GM19395 (cell line): Measurements from ENCODE around the gene CPNE8.

Experiments
- ATAC-seq: cut with Tn5 transposase; IDR thresholded peaks from one replicate; pipeline ENCODE4 v1.9.1; 2021; ENCODE audit warnings: mild to moderate bottlenecking, moderate library complexity; ENCODE audit not compliant: unreplicated experiment

The CPNE8 gene

DNA sequence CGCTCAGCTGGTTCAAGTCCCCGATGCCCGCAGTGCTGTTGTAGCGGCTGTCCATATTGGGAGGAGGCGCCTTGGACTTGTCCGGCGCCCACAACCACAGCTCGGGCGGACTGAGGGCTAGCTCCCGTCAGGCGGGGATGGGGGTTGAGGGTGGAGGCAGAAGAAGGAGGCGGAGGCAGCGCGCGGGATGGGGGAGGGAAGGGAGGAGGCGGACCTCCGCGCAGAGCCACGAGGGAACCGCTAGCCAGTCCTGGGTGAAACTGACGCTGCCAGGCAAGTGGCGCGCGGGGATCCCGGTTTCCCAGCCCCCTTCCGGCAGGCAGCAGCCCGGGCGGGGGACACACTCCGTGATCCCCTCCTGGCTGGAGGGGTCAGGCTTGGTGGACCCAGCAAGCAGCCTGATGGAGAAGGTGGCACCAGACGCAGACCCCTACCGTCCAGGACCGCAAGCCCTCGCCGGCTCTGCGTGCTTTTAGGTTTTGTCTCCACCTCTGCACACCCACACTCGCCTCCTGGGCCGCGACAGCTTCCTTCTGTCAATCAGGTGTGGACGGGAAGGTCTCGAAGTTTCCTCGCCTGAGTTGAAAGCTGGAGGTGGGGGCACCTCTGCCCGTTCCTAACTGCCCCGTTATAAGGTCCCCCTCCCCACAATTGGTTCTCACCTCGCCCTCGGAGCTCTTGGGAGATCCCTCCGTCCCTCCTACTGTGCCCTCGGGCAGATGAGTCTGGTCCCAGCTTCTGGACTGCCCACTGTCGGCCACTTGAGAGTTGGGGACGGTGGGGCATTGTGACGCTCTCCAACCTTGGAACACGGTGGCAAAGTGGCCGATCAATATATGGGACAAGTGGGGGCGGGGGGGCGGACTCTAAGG is at the start of gene CPNE8:
Gene CPNE8 (minus strand): TSS at position 112 of the 872 bp plus-strand sequence. CDS start 57 bp downstream, at position 55.
- peak; percentile 61 for ATAC-seq

GRCh38 chr12:38954238-38954873 is 49.0 kb upstream of the CPNE8 start:
- no peak for ATAC-seq

DNA sequence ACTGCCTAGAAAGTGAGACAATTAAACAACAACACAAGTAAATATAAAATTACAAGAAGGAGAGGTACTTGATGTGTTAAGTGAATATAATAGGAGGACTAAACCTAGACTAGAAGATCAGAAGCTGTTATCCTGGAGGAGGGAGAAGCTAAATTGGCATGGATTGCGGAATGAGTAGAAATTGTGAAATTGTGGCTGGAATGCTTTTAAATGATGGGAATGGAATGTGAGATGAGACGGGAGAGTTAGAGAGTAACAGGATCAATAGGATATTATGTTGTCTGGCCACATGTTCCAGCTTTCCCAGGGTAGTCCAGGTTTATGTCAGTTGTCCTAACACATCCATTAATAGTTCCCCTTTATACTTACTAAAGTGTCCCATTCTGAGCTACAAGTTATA is 44.0 kb upstream of the CPNE8 start:
- no peak for ATAC-seq

- no peak for ATAC-seq
These were observed 29.3 kb upstream of the CPNE8 start for GRCh38 chr12:38934686-38935085.

DNA sequence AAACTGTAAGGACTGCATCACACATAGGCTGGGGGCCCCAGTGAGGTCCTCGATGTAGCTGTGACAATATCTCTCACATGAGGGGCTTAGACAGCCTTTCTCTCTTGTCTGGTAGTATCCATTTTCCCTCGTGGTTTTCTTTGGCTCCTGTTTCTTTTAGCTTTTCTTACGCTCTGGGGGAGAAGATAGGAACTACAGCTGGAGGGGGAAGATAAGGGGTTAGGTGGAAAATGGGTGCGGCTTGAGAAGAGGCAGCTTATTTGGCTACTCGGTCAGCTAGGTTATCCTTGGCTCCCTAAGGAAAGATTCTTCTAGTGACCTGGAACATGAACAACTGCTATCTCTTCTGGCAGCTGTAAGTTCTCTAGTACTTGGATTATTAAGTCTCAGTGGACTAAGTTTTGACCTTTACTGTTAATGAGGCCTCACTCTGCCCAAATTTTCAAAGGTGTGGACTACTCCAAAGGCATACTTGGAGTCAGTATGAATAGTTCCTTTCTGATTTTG is 28.7 kb upstream of the CPNE8 start:
- ATAC-seq: no peak

GRCh38 chr12:38932320-38932719 is 26.9 kb upstream of the CPNE8 start:
- no peak for ATAC-seq

- ATAC-seq: no peak
These were observed 26.1 kb upstream of the CPNE8 start for GRCh38 chr12:38931461-38931860.

GRCh38 chr12:38930990-38931389 is 25.6 kb upstream of the CPNE8 start:
- ATAC-seq: no peak

DNA sequence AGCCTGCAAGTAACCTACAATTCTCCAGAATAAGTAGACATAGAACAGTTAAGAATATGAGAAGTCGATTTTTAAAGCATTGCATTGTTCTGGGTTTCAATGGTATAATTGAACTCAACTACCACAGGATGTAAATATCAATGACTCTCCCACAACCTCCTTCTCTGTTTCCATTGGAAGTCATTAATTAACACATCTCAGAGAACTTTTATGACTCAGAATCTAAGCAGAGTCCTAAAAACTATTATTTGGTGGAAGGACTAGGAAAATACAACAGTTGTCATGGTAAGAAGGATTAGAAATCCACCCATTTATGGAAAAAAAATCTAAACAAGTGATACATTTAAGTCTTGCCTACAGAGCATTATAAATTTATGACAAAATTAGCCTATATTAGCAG is 21.1 kb upstream of the CPNE8 start:
- no peak for ATAC-seq

GRCh38 chr12:38921025-38921677 is 15.8 kb upstream of the CPNE8 start:
- peak; percentile 96 for ATAC-seq

DNA sequence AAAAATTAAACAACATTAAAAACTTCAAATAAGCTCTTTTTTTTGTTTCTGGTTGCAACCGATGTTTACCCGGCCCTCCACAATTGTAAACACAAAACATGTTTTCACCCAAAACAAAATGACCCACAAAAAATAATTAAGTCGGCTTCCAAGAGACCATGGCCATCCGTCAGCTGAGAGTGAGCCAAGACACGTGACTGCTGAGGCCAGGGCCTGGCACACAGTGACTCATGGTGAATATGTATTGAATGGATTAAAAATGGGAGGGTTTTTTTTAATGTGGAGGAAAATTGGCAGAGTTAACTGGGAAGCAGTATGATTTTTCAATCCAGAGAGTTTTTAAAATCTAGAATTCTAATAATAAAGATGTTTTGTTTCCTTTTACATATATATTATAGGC is 13.8 kb upstream of the CPNE8 start:
- no peak for ATAC-seq

- no peak for ATAC-seq
These were observed 10.2 kb upstream of the CPNE8 start for GRCh38 chr12:38915429-38916182.

- no peak for ATAC-seq
These were observed 6.7 kb upstream of the CPNE8 start for GRCh38 chr12:38912116-38912515.

DNA sequence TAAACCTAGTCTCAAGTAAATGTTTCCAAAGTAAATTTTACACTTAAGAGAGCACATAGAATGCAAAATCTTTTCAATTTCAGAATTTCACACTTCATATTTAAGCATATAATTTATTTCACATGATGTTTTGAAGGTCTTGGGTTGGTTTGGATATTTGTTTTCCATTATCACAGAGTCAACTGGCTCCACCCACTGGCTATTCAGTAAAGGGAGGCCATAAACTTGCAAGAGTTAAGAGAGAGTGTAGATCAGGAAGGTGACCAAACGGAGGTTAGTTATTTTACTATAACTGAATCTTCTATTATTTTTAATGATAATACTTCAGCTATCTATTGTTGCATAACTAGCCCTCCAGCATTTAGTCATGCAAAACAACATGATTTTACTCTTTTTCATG is 6.2 kb upstream of the CPNE8 start:
- ATAC-seq: no peak

DNA sequence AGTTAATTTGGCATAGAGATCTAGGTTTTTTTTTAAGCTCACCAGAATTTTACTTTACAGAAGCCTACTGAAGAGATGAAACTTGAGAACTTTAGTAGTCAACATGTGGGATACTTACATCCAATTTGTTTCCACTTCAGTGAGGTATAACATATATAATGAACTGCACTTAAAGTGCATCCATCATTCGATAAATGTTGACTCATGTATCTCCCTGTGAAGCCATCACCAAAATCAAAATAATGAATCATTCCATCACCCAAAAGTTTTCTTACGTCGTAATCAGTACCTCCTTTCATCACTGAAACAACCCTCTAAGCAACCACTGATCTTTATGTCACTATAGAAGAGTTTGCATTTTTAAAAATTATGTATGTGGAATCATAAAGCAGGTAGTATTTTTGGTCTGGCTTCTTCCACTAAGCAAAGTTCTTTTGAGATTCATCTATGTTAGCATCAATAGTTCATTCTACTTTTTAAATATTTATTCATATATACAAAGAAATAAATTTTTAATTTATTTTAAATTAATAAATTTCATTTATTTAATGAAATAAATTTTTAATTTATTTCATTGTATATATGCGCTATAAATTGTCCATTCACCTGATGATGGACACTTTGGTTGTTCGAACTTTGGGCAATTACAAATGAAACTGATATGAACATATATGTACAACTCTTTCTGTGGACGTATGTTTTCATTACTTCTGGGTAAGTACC is 2.0 kb upstream of the CPNE8 start:
- ATAC-seq: no peak

DNA sequence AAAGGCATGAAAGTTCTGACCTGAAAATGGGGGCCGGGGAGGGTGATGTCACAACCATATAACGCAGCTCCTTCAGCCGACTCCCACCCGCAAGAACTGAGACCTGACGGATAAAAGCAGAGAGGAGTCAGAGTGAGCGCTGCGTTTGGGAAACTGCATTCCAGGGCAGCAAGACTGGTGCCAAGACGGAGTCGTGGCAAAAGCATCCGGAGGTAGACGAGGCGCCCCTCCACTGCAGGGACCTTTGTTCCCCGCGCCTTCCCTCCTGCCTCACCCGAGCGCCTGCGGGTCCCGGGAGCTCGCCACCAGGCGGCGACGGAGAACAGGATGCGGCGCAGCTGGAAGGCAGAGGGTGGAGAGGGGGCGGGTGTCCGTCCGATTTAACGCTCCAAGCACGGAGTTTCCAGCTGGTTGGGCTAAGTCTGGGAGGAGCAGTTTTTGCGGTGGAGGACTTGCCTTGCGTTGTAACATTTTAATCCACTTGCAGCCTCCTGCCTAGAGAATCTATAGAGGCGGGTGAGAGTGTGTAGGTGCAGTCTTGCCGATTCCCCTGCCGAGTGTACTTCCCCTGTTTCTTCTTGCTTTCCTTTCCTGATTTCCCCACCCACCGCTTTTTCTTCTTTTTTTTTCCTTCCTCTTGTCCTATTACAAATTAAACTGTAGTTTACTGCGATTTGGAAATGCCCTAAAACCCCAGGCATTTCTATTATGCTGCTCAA is 1.2 kb upstream of the CPNE8 start:
- peak; percentile 58 for ATAC-seq

DNA sequence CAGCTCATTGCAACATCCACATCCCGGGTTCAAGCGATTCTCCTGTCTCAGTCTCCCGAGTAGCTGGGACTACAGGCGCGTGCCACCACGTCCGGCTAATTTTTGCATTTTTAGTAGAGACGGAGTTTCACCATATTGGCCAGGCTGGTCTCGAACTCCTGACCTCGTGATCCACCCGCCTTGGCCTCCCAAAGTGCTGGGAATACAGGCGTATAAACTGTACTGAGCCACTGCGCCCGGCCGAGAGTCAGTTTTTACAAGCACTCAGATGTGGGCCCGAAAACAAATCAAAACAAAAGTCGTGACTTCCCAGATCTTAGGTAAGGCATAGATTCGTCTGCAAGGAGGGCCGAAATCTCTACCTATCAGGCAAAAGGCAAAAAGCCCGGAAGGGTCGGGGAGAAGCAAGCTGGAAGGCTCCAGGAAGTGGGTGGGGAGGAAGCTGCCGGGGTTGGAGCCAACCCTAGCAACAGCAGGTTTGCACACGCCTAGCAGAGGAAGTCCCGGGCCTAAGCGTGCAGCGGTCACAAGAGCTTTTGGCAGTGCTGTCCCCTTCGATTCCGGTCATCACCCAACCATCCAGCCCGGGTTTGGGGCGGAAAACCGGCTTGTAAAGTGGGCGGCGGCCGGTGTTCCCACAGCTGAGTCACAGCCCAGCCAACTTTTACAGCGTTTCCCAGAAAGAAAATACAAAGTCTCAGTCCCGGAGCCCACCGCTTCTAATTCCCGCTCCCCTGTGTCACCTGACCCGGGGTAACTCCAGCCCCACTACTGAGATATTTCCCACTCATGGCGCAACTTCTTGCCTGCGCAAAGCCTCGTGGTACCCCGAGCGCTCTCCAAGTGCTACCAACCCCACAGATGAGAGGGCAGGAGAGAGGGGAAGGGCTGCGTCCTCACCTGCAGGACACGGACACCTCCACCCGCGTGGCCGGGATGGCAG is 583 bp downstream of the CPNE8 start:
- ATAC-seq: peak; percentile 66

DNA sequence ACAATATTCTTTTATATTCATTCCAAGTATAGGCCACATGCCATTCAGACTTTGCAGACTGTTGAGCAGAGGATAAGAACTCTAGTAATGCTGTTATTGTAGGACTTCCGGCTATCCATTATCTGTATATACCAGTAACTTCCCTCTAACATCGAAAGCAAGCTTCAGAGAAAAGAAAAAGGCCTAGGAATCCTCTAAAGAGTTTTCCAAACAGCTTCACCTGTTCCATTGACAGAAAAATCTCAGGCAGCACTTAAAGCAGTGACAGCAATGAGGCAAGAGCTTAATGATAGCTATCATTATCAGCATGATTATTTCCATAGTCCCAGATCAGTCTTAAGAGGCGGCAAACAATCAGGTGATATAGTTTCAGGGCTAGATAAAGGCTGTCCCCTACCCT is 1.8 kb downstream of the CPNE8 start:
- ATAC-seq: no peak
